HL-60 (cell line): ENCODE data around the gene ZNG1F.
"Not testable (repeated sequence)": the region's sequence is repeated elsewhere in the genome, so short reads cannot be mapped to it uniquely, and the experiment has no call there.

ENCODE experiments used
- DNase-seq, 2 experiments: peaks; one replicate each; pipeline ENCODE4 v3.0.0-alpha.2; 2010 to 2020; ENCODE audit warnings: low read depth in 1 of 2, low spot score in 1 of 2
- H3K27ac ChIP-seq: fragments of 250-450 bp; sonication (Bioruptor Pico); replicated peaks from 2 replicates; pipeline ENCODE4 v1.5.1; 2020; ENCODE audit warnings: mild to moderate bottlenecking, moderate library complexity
- H3K27me3 ChIP-seq: fragments of 250-450 bp; sonication (Bioruptor Pico); 2 replicates; pipeline ENCODE4 v1.5.1; 2021; ENCODE audit warnings: mild to moderate bottlenecking, moderate library complexity; ENCODE audit not compliant: insufficient read depth, poor library complexity, severe bottlenecking
- H3K4me3 ChIP-seq: replicated peaks from 2 replicates; pipeline ENCODE4 v1.5.1; 2011; ENCODE audit warnings: mild to moderate bottlenecking, control low read depth, low read length; ENCODE audit not compliant: insufficient read depth
- GABPA ChIP-seq: IDR thresholded peaks from 2 replicates; pipeline ENCODE4 v1.6.1; 2012; ENCODE audit warnings: low read depth
- POLR2AphosphoS5 ChIP-seq: IDR thresholded peaks from 2 replicates; pipeline ENCODE4 v1.6.1; 2012; ENCODE audit warnings: low read depth
- SPI1 ChIP-seq: IDR thresholded peaks from 2 replicates; pipeline ENCODE4 v1.6.1; 2012; ENCODE audit warnings: low read depth, mild to moderate bottlenecking, borderline replicate concordance
- long read RNA-seq: library from polyadenylated mRNA; unstranded; transcript quantifications from one replicate; pipeline ENCODE4 v2.0.0, GENCODE V29; 2020
- TF ChIP-seq, protein P1 (sequence below): IDR thresholded peaks from 2 replicates; pipeline ENCODE4 v1.6.1; 2012; ENCODE audit warnings: low read depth; ENCODE audit not compliant: insufficient replicate concordance
- TF ChIP-seq, protein P2 (sequence below): IDR thresholded peaks from one replicate; pipeline ENCODE4 v1.5.1; 2011; ENCODE audit warnings: low read length, control low read depth, inconsistent platforms; ENCODE audit not compliant: insufficient read depth

ZNG1F gene
- long read RNA-seq, partial matches to known transcripts, result 5 of 54 reads
- long read RNA-seq, other reads (novel, unspliced or antisense), result 49 of 54 reads

DNA sequence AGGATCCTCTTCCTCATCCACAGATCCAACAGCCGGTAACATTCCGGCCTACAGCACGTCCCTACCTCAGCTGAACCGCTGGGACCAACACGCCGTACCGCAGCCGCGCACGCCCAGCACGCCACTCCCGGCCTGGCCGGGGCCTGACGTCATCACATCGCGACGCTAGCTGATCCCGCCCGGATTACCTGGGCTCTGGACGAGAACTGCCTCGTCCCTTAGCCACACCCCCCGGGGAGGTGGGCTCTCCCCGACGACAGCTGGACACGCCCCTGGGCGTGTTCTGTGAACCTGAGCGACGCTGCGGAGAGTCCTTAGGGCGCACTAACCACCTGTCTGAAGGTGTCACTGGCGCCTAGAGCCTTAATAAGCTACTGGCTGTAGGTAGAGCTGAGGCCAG lies at the start of gene ZNG1F:
ZNG1F (minus strand) TSS at position 101 of the 400 bp plus-strand sequence; CDS start at position 42, 59 bp downstream.
- H3K4me3 ChIP-seq, DNase-seq, H3K27me3 ChIP-seq, H3K27ac ChIP-seq: not testable (repeated sequence)

DNA sequence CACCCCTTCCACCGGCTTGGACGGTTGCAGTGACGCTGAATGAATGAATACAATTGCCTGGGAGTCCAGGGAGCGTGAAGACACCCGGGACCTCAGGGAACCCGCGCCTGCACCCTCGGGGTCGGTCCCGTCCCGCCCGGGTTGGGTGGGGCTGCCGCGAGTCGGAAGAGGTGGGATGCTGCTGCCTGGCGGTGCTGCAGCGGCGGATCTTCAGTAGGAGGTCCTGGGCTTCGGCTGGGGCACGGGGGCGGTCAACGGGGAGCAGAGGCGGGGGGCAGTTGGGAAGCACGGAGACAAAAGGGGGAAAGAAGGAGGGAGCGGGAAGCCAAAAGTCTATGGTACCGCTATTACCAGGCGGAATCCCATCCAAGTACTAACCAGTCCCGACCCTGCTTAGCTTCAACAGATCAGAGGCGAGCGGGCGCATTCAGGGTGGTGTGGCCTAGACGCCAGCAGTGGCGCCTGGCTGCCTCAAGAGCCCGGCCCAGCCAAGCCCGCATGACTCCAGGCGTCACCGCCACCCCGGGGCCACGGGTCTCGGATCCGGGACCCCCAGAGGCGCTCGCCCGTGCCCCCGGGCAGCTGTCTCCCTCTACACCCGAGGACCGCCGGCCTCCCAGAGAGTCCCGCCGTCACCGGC lies 48.1 kb upstream of the ZNG1F start:
- peak in 1 of 2 experiments; percentile 25 for DNase-seq
- not testable (repeated sequence) for H3K27me3 ChIP-seq, H3K27ac ChIP-seq
- H3K4me3 ChIP-seq, result peak overlapping the region; percentile 25

DNA sequence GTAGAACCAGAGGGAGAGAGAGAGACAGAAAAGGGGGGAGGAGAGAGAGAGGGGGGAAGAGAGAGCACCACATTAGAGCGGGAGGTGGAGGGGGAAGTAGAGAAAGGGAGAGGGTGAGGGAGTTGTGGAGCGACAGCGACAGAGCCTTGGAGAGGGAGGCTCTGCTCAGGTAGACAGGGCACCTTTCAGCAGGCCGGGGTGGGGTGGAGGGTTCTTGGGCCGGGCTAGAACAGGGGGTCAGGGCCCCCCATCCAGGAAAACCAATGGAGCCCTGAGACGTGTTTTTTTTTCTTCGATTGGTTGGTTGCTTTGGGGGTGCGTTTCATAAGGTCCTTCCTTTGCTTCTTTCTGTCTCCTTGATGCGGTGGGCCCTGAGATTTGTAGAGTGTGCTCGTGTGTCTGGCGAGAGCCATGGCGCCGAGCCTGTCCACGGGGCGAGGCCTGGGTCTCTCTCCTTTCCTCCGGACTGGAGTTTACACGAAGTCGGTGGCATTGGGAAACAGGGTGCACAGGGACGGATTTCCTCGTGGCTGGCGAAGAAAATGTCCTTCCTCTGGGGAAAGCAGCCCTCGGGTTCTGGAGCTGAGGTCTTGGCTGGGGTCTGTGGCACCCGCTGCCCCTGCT lies 47.5 kb upstream of the ZNG1F start:
- not testable (repeated sequence) for DNase-seq, H3K27ac ChIP-seq, H3K27me3 ChIP-seq
- H3K4me3 ChIP-seq, result peak overlapping the region; percentile 18; the same call in 1 of the 2 replicates

DNA sequence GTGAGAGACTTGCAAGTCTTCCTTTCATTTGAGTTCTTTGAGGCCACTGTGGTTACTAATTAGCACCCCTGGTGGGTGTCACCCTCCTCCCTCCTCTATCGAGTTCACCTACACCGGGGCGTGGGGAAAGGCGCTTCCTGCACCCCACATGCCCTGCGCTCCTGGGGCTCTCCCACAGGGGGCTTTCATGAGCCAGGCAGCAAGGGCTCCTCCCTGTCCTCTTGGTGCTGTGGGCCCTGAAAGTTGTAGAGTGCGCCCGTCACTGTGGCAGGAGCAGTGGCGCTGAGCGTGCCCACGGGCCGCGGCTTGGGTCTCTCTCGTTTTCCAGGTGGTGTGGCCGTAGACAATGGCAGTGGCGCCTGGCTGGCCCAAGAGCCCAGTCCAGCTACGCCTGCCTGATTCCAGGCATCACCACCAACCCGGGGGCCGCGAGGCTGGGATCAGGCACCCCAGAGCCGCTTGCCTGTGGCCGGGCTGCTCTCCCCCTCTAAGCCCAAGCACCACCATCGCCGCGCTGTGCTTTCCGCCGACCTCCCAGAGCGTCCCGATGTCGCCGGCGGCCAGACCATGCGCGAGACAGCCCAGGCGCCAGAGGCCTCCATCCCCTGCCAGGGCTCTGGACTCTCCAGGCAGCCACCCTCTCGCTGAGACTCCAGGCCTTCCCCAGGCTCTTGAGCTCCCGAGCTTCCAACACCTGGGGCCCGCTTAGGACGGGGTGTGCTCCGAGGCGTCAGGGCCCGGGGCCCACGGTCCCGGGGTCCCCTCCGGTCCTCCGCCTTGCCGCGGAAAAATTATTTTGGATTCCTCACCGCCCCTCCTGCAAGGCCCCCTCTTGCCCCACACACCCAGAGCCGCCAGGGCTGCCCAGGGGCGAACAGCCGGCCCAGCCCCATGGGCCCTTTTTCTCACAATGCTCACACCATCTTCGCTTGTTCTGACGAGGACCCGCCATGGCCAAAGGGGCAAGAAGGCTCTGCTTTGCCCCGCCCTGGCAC lies 46.0 kb upstream of the ZNG1F start:
- H3K4me3 ChIP-seq, result peak overlapping the region; percentile 23; the same call in 1 of the 2 replicates
- H3K27me3 ChIP-seq, H3K27ac ChIP-seq, DNase-seq: not testable (repeated sequence)

DNA sequence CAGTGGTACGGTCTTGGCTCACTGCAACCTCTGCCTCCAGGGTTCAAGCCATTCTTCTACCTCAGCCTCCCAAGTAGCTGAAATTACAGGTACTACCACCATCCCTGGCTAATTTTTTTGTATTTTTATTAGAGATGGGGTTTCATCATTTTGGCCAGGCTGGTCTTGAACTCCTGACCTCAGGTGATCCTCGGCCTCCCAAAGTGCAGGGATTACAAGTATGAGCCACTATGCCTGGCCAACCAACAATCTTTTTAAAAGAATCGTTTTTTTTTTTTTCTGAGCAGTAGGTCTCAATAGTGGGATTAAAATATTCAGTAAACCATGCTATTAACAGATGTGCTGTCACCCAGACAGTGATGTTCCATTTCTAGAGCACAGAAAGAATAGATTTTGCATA lies 45.1 kb upstream of the ZNG1F start:
- not testable (repeated sequence) for H3K27ac ChIP-seq, H3K27me3 ChIP-seq, DNase-seq, H3K4me3 ChIP-seq

DNA sequence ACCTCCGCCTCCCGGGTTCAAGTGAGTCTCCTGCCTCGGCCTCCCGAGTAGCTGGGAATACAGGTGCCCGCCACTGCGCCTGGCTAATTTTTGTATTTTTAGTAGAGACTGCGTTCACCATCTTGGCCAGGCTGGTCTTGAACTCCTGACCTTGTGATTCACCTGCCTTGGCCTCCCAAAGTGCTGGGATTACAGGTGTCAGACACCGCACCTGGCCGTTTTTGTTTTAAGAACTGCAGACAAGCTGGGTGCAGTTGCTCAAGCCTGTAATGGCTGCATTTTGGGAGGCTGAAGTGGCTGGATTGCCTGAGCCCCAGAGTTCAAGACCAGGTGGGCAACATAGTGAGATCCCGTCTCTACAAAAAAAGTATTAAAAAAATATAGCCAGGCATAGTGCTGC lies 43.2 kb upstream of the ZNG1F start:
- not testable (repeated sequence) for H3K4me3 ChIP-seq, H3K27ac ChIP-seq, H3K27me3 ChIP-seq, DNase-seq

DNA sequence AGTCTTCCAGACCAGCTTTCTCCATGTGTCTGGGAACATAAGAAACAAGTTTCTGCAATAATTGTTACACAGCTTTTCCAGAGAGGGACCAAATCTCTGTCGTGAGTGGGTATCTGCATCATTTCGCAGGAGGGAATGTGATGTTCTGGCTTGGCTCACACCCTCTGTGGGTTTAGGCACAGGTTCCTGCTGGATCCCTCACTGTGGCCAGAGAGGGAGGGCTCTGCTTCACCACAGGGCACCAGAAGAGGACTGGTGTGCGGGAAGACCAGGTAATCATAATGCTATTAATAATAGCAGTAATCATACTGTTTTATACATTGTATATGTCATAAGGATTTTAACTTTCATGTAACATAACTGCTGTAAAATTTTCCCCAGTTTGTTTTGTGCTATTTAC lies 41.3 kb upstream of the ZNG1F start:
- H3K27me3 ChIP-seq, H3K4me3 ChIP-seq, H3K27ac ChIP-seq: not testable (repeated sequence)
- peak in 1 of 2 experiments; percentile 37 for DNase-seq

DNA sequence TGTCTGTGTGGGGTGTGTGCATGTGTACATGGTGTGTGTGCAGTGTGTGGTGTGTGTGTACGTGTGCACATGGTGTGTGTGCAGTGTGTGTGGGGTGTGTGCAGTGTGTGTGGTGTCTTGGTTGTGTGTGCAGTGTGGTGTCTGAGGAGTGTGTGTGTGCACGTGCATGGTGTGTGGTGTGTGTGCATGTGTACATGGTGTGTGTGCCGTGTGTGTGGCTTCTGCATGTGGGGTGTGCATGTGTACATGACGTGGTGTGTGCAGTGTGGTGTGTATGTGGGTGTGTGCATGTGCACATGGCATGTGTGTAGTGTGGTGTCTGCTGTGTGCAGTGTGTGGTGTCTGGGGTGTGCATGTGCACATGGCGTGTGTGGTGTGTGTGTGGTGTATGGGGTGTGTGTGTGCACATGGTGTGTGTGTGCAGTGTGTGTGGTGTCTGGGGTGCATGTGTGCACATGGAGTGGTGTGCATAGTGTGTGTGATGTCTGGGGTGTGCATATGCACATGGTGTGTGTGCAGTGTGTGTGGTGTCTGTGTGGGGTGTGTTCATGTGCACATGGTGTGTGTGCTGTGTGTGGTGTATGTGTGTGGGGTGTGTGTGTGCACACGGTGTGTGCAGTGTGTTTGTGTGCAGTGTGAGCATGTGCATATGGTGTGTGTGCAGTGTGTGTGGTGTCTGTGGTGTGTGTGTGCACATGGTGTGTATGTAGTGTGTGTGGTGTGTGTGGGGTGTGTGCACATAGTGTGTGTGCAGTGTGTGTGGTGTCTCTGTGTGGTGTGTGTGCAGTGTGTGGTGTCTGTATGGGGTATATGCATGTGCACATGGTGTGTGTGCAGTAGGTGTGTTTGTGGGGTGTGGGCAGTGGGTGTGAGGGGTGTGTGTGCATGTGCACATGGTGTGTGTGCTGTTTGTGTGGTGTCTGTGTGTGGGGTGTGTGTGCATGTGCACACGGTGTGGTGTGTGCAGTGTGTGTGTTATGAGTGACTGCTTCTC lies 40.6 kb upstream of the ZNG1F start:
- no peak for TF ChIP-seq POLR2AphosphoS5
- no peak for TF ChIP-seq GABPA
- no peak for TF ChIP-seq SPI1
- TF ChIP-seq, protein P1, sequence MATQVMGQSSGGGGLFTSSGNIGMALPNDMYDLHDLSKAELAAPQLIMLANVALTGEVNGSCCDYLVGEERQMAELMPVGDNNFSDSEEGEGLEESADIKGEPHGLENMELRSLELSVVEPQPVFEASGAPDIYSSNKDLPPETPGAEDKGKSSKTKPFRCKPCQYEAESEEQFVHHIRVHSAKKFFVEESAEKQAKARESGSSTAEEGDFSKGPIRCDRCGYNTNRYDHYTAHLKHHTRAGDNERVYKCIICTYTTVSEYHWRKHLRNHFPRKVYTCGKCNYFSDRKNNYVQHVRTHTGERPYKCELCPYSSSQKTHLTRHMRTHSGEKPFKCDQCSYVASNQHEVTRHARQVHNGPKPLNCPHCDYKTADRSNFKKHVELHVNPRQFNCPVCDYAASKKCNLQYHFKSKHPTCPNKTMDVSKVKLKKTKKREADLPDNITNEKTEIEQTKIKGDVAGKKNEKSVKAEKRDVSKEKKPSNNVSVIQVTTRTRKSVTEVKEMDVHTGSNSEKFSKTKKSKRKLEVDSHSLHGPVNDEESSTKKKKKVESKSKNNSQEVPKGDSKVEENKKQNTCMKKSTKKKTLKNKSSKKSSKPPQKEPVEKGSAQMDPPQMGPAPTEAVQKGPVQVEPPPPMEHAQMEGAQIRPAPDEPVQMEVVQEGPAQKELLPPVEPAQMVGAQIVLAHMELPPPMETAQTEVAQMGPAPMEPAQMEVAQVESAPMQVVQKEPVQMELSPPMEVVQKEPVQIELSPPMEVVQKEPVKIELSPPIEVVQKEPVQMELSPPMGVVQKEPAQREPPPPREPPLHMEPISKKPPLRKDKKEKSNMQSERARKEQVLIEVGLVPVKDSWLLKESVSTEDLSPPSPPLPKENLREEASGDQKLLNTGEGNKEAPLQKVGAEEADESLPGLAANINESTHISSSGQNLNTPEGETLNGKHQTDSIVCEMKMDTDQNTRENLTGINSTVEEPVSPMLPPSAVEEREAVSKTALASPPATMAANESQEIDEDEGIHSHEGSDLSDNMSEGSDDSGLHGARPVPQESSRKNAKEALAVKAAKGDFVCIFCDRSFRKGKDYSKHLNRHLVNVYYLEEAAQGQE, result no peak
- TF ChIP-seq, protein P2, sequence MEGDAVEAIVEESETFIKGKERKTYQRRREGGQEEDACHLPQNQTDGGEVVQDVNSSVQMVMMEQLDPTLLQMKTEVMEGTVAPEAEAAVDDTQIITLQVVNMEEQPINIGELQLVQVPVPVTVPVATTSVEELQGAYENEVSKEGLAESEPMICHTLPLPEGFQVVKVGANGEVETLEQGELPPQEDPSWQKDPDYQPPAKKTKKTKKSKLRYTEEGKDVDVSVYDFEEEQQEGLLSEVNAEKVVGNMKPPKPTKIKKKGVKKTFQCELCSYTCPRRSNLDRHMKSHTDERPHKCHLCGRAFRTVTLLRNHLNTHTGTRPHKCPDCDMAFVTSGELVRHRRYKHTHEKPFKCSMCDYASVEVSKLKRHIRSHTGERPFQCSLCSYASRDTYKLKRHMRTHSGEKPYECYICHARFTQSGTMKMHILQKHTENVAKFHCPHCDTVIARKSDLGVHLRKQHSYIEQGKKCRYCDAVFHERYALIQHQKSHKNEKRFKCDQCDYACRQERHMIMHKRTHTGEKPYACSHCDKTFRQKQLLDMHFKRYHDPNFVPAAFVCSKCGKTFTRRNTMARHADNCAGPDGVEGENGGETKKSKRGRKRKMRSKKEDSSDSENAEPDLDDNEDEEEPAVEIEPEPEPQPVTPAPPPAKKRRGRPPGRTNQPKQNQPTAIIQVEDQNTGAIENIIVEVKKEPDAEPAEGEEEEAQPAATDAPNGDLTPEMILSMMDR, result no peak
- no peak for DNase-seq

DNA sequence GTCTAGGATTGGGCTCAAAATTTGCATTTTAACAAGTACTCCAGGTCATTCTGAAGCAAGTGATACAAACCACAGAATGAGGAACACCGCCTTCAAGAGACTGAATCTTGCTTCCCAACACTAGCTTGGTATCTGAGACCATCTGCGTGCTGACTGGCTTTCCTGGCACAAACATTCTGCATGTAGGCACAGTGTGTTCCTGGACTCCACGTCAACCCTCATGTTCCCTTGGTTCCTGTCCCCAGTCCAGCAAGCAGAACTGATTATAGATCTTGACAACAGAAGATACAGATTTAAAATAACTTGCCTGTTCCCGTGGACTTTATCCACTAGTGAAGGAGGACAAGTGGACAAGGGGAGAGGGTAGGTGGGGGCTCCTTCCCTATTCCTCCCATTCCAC lies 30.7 kb upstream of the ZNG1F start:
- H3K4me3 ChIP-seq, H3K27me3 ChIP-seq, H3K27ac ChIP-seq, DNase-seq: not testable (repeated sequence)

More for the DNA sequence above, 40.6 kb upstream of the ZNG1F start:
- Histone ChIP-seq H3K27me3 (no peaks in the 10 kb centered on the region), H3K27ac (no peak overlapping the region), H3K4me3 (no peak overlapping the region)

DNA sequence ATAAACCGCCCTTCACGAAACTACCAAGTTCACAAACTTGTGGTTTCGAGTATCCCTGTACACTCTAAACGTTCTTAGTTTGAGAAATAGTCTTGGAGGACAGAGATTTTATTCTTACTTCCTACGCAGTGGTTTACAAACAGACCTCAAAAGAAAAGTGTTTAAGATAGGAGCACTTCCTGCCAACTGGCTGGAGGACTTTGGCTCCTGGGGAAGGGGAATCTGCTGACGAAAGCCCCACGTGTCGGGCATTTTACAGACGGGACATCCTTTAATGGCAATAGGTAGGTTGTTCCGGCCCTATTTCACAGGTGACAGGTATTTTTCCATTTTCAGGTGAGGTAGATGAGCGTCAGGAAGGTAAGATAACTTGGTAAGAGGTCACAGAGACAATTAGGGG lies 678 bp downstream of the ZNG1F start:
- DNase-seq, H3K27ac ChIP-seq, H3K4me3 ChIP-seq, H3K27me3 ChIP-seq: not testable (repeated sequence)
